H9 (cell line): ENCODE results near the gene OGFOD3. TPM values are rescaled to one million over a fixed set of nuclear protein-coding genes. Genes with fewer than 3 reads are reported as not detected.

Experiments
- DNase-seq: peaks from one replicate; pipeline ENCODE4 v3.0.0-alpha.2; 2017
- H2AFZ ChIP-seq: one replicate; pipeline ENCODE4 v1.6.1; 2013; ENCODE audit warnings: mild to moderate bottlenecking, low read length, control low read depth, moderate library complexity
- H2AK5ac ChIP-seq: 2 replicates; pipeline ENCODE4 v1.6.1; 2013; ENCODE audit warnings: low read length, control low read depth, mixed read lengths; ENCODE audit not compliant: insufficient read length
- H2BK120ac ChIP-seq: one replicate; pipeline ENCODE4 v1.6.1; 2013; ENCODE audit warnings: low read depth, mild to moderate bottlenecking, low read length, control low read depth, inconsistent platforms; ENCODE audit not compliant: poor library complexity, severe bottlenecking
- H2BK12ac ChIP-seq: 2 replicates; pipeline ENCODE4 v1.6.1; 2013; ENCODE audit warnings: low read length, control low read depth, mixed read lengths, low read depth; ENCODE audit not compliant: insufficient read length
- H2BK15ac ChIP-seq: 2 replicates; pipeline ENCODE4 v1.6.1; 2013; ENCODE audit warnings: low read depth, low read length, control low read depth
- H2BK20ac ChIP-seq: one replicate; pipeline ENCODE4 v1.6.1; 2013; ENCODE audit warnings: low read depth, mild to moderate bottlenecking, low read length, control low read depth, inconsistent platforms; ENCODE audit not compliant: poor library complexity, severe bottlenecking
- H2BK5ac ChIP-seq: 2 replicates; pipeline ENCODE4 v1.6.1; 2013; ENCODE audit warnings: low read length, control low read depth, mixed read lengths; ENCODE audit not compliant: insufficient read length
- H3K14ac ChIP-seq: 2 replicates; pipeline ENCODE4 v1.6.1; 2013; ENCODE audit warnings: low read length, control low read depth; ENCODE audit not compliant: insufficient read depth
- H3K18ac ChIP-seq: 2 replicates; pipeline ENCODE4 v1.6.1; 2013; ENCODE audit warnings: low read depth, mild to moderate bottlenecking, mixed read lengths, low read length, control low read depth; ENCODE audit not compliant: insufficient read length
- H3K23ac ChIP-seq: 2 replicates; pipeline ENCODE4 v1.6.1; 2013; ENCODE audit warnings: low read length, control low read depth, mixed read lengths, low read depth; ENCODE audit not compliant: insufficient read length
- H3K23me2 ChIP-seq: 2 replicates; pipeline ENCODE4 v1.6.1; 2013; ENCODE audit warnings: low read depth, mild to moderate bottlenecking, mixed read lengths, low read length, control low read depth; ENCODE audit not compliant: insufficient read length, poor library complexity, severe bottlenecking
- H3K27ac ChIP-seq: 2 replicates; pipeline ENCODE4 v1.5.1; 2013; ENCODE audit warnings: low read length, control low read depth, mixed read lengths, low read depth; ENCODE audit not compliant: insufficient read length
- H3K27me3 ChIP-seq: 2 replicates; pipeline ENCODE4 v1.6.1; 2013; ENCODE audit warnings: low read length, control low read depth, inconsistent platforms; ENCODE audit not compliant: insufficient read depth
- H3K4ac ChIP-seq: 2 replicates; pipeline ENCODE4 v1.6.1; 2013; ENCODE audit warnings: low read depth, mild to moderate bottlenecking, control low read depth, inconsistent platforms, low read length, moderate library complexity
- H3K4me1 ChIP-seq: 2 replicates; pipeline ENCODE4 v1.6.1; 2013; ENCODE audit warnings: low read length, control low read depth, inconsistent platforms; ENCODE audit not compliant: insufficient read depth
- H3K4me2 ChIP-seq: 2 replicates; pipeline ENCODE4 v1.6.1; 2013; ENCODE audit warnings: low read length, control low read depth, mixed read lengths; ENCODE audit not compliant: insufficient read length, insufficient read depth
- H3K56ac ChIP-seq: 2 replicates; pipeline ENCODE4 v1.6.1; 2013; ENCODE audit warnings: low read depth, mild to moderate bottlenecking, mixed read lengths, low read length, control low read depth; ENCODE audit not compliant: insufficient read length
- H3K79me1 ChIP-seq: 2 replicates; pipeline ENCODE4 v1.6.1; 2013; ENCODE audit warnings: low read depth, mild to moderate bottlenecking, moderate library complexity, low read length, control low read depth, inconsistent platforms; ENCODE audit not compliant: insufficient read depth, poor library complexity, severe bottlenecking
- H3K79me2 ChIP-seq: 2 replicates; pipeline ENCODE4 v1.6.1; 2013; ENCODE audit warnings: low read length, control low read depth, inconsistent platforms; ENCODE audit not compliant: insufficient read depth
- H3K9ac ChIP-seq: 2 replicates; pipeline ENCODE4 v1.6.1; 2013; ENCODE audit warnings: low read length, control low read depth, mixed read lengths; ENCODE audit not compliant: insufficient read length; ENCODE audit errors: extremely low read depth
- H3K9me3 ChIP-seq: one replicate; pipeline ENCODE4 v1.6.1; 2013; ENCODE audit warnings: low read depth, low read length, inconsistent platforms; ENCODE audit not compliant: control insufficient read depth
- H3T11ph ChIP-seq: one replicate; pipeline ENCODE4 v1.6.1; 2013; ENCODE audit warnings: mild to moderate bottlenecking, low read length, control low read depth, inconsistent platforms
- H4K20me1 ChIP-seq: one replicate; pipeline ENCODE4 v1.6.1; 2013; ENCODE audit not compliant: control insufficient read depth, insufficient read length, insufficient read depth
- H4K5ac ChIP-seq: 2 replicates; pipeline ENCODE4 v1.6.1; 2013; ENCODE audit warnings: low read depth, mild to moderate bottlenecking, mixed read lengths, low read length, control low read depth; ENCODE audit not compliant: insufficient read length
- H4K8ac ChIP-seq: replicated peaks from 2 replicates; pipeline ENCODE4 v1.6.1; 2013; ENCODE audit warnings: low read length, control low read depth, mixed read lengths, low read depth; ENCODE audit not compliant: insufficient read length
- H4K91ac ChIP-seq: 2 replicates; pipeline ENCODE4 v1.6.1; 2013; ENCODE audit warnings: low read depth, mild to moderate bottlenecking, moderate library complexity, mixed read lengths, low read length, control low read depth; ENCODE audit not compliant: insufficient read length
- H3K27ac Mint-ChIP-seq, 3 experiments: 2 replicates in 2 of 3; 3 replicates in 1 of 3; pipeline ENCODE4 v1.8.0; 2020 to 2021; ENCODE audit warnings: mixed read lengths in 3 of 3, mild to moderate bottlenecking in 1 of 3, moderate library complexity in 1 of 3
- H3K27me3 Mint-ChIP-seq: 2 replicates; pipeline ENCODE4 v1.8.0; 2021; ENCODE audit warnings: low read depth, mild to moderate bottlenecking, moderate library complexity, mixed read lengths
- H3K36me3 Mint-ChIP-seq, 3 experiments: 2 replicates in 2 of 3; 3 replicates in 1 of 3; pipeline ENCODE4 v1.8.0; 2020 to 2021; ENCODE audit warnings: low read depth in 3 of 3, mixed read lengths in 3 of 3; ENCODE audit not compliant: insufficient read depth in 1 of 3
- H3K4me1 Mint-ChIP-seq, 2 experiments: 2 replicates each; pipeline ENCODE4 v1.8.0; 2020; ENCODE audit warnings: mixed read lengths in 2 of 2
- H3K4me3 Mint-ChIP-seq, 2 experiments: 2 replicates in 1 of 2; 3 replicates in 1 of 2; pipeline ENCODE4 v1.8.0; 2020 to 2021; ENCODE audit warnings: mild to moderate bottlenecking in 2 of 2, mixed read lengths in 2 of 2, moderate library complexity in 1 of 2
- H3K9me3 Mint-ChIP-seq, 2 experiments: 2 replicates in 1 of 2; 3 replicates in 1 of 2; pipeline ENCODE4 v1.8.0; 2020; ENCODE audit warnings: mild to moderate bottlenecking in 2 of 2, mixed read lengths in 2 of 2, moderate library complexity in 1 of 2
- WGBS: extraction: QIAGEN DNeasy Blood & Tissue Kit; methylation state at CpG from one replicate; pipeline ENCODE4 v1.1.7; 2013; ENCODE audit warnings: missing lambda C conversion rate, low lambda C conversion rate, mixed read lengths; ENCODE audit not compliant: insufficient read length; ENCODE audit errors: extremely low coverage; 5-methylcytosine and 5-hydroxymethylcytosine counted together
- total RNA-seq: library from RNA; stranded (reverse); gene quantifications from 2 replicates; pipeline ENCODE4 v1.2.1, GENCODE V29; 2021
- TF ChIP-seq, protein P1 (sequence below): fragments of 200-600 bp; sonication (generic); conservative IDR thresholded peaks from 3 replicates; pipeline ENCODE4 v1.8.0; 2021; ENCODE audit warnings: antibody characterized with exemption, mild to moderate bottlenecking

Gene OGFOD3
- total RNA-seq, 1 experiment from 2014 or later = 27.8 TPM

- Histone ChIP-seq H3K14ac (no peak overlapping the region), H2BK12ac (no peak overlapping the region), H3K4me1 (no peaks in the 10 kb centered on the region; the same call in 1 of the 2 replicates), H2BK20ac (no peak overlapping the region), H3K9ac (no peak overlapping the region), H3K23ac (no peak overlapping the region), H4K91ac (no peak overlapping the region), H3K18ac (no peak overlapping the region), H3K27ac (no peak overlapping the region), H4K5ac (no peak overlapping the region), H2AK5ac (no peak overlapping the region), H3K4ac (no peak overlapping the region), H2BK5ac (no peak overlapping the region), H3K56ac (no peak overlapping the region), H3K4me2 (no peak overlapping the region), H4K8ac (no peak overlapping the region), H3T11ph (no peak overlapping the region), H3K79me1 (no peaks in the 10 kb centered on the region), H3K9me3 (no peaks in the 10 kb centered on the region), H3K23me2 (no peaks in the 10 kb centered on the region), H2AFZ (no peak overlapping the region), H3K79me2 (no peaks in the 10 kb centered on the region), H2BK15ac (no peak overlapping the region), H3K27me3 (no peaks in the 10 kb centered on the region), H2BK120ac (no peak overlapping the region), H4K20me1 (no peaks in the 10 kb centered on the region)
- TF ChIP-seq, protein P1, sequence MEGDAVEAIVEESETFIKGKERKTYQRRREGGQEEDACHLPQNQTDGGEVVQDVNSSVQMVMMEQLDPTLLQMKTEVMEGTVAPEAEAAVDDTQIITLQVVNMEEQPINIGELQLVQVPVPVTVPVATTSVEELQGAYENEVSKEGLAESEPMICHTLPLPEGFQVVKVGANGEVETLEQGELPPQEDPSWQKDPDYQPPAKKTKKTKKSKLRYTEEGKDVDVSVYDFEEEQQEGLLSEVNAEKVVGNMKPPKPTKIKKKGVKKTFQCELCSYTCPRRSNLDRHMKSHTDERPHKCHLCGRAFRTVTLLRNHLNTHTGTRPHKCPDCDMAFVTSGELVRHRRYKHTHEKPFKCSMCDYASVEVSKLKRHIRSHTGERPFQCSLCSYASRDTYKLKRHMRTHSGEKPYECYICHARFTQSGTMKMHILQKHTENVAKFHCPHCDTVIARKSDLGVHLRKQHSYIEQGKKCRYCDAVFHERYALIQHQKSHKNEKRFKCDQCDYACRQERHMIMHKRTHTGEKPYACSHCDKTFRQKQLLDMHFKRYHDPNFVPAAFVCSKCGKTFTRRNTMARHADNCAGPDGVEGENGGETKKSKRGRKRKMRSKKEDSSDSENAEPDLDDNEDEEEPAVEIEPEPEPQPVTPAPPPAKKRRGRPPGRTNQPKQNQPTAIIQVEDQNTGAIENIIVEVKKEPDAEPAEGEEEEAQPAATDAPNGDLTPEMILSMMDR = no peak
- WGBS = no CpG with 5 or more reads among the region's 2 CpGs
- no peak overlapping the region; a peak in 1 of 5 replicates for H3K4me3 Mint-ChIP-seq
- no peaks in the 10 kb centered on the region for H3K4me1 Mint-ChIP-seq
- peaks cover 30 to 44% (median 34%) of the 10 kb centered on the region in 3 experiments for H3K36me3 Mint-ChIP-seq
- no peak for DNase-seq
- H3K27ac Mint-ChIP-seq = 0 out of 7 replicates have a peak overlapping the region, but pooled peaks of 1 of the 3 experiments have one; percentile 56
- no peaks in the 10 kb centered on the region; the same call in 1 of the 2 replicates for H3K27me3 Mint-ChIP-seq
- peaks cover 18% of the 10 kb centered on the region in 2 experiments for H3K9me3 Mint-ChIP-seq
Measured at GRCh38 chr17:82424863-82425159, 6.4 kb upstream of the OGFOD3 start.
